Neural progenitor cell (in vitro differentiated cells): ENCODE data around the gene CCDC152.

ENCODE experiments used
- EZH2 ChIP-seq: fragments of 200-600 bp; sonication (generic); IDR thresholded peaks from 2 replicates; pipeline ENCODE4 v1.6.1; 2017; ENCODE audit warnings: antibody characterized with exemption, mild to moderate bottlenecking, moderate library complexity
- EZH2phosphoT487 ChIP-seq: fragments of 200-600 bp; sonication (generic); IDR thresholded peaks from 2 replicates; pipeline ENCODE4 v1.6.1; 2017; ENCODE audit warnings: antibody characterized with exemption
- TF ChIP-seq, protein P1 (sequence below): fragments of 200-600 bp; sonication (generic); IDR thresholded peaks from 2 replicates; pipeline ENCODE4 v1.5.1; 2017; ENCODE audit warnings: antibody characterized with exemption, mild to moderate bottlenecking

DNA sequence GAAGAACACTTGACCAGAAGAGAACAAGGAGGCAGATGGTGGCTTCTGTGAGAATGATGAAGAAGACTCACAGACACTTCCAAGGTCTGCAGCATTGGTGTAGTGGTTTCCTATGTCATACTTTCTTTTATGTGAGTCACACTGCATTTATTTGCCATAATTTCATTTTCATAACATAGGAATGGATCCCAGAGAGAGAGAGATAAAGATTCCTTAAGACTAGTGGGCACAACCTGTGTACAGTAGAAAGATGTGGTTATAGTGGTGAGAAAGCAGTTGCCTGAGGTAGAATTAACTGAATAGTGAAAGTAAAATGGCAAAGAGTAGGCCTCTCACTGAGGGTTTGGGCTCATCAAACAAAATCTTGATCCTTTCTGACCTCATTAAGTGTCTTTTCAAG, 7.6 kb upstream of the CCDC152 start:
- TF ChIP-seq, protein P1, sequence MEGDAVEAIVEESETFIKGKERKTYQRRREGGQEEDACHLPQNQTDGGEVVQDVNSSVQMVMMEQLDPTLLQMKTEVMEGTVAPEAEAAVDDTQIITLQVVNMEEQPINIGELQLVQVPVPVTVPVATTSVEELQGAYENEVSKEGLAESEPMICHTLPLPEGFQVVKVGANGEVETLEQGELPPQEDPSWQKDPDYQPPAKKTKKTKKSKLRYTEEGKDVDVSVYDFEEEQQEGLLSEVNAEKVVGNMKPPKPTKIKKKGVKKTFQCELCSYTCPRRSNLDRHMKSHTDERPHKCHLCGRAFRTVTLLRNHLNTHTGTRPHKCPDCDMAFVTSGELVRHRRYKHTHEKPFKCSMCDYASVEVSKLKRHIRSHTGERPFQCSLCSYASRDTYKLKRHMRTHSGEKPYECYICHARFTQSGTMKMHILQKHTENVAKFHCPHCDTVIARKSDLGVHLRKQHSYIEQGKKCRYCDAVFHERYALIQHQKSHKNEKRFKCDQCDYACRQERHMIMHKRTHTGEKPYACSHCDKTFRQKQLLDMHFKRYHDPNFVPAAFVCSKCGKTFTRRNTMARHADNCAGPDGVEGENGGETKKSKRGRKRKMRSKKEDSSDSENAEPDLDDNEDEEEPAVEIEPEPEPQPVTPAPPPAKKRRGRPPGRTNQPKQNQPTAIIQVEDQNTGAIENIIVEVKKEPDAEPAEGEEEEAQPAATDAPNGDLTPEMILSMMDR, result no peak
- no peak for TF ChIP-seq EZH2phosphoT487
- no peak for TF ChIP-seq EZH2
